ENCODE measurements around the gene RAB40C.

- no peak for TF ChIP-seq CTCF (IDR thresholded peaks at IDR 0.05; ENCODE audit: low read length)
- no peak for TF ChIP-seq EZH2phosphoT487 (IDR thresholded peaks at IDR 0.05; ENCODE audit: low read length)
- no peak for TF ChIP-seq EZH2 (optimal IDR thresholded peaks at IDR 0.05; ENCODE audit: low read depth, low read length)
Observed at GRCh38 chr16:583470-583814, 6.4 kb upstream of the RAB40C start.

All from MM.1S (cell line).